Parathyroid adenoma (tissue), 2 donors: Measurements from ENCODE around the gene CDS2.

Experiments used
- H2AFZ ChIP-seq: fragments of 300-600 bp; sonication (generic); one replicate; pipeline ENCODE4 v1.7.0; 2017; ENCODE audit warnings: antibody characterized with exemption, mild to moderate bottlenecking
- H3K27ac ChIP-seq: fragments of 300-600 bp; sonication (generic); one replicate; pipeline ENCODE4 v1.7.0; 2017
- H3K27me3 ChIP-seq: fragments of 300-600 bp; sonication (generic); one replicate; pipeline ENCODE4 v1.7.0; 2017; ENCODE audit warnings: low read length; ENCODE audit not compliant: control insufficient read depth, insufficient read depth
- H3K36me3 ChIP-seq: fragments of 300-600 bp; sonication (generic); one replicate; pipeline ENCODE4 v1.7.0; 2017; ENCODE audit warnings: low read length; ENCODE audit not compliant: control insufficient read depth, insufficient read depth
- H3K4me1 ChIP-seq: fragments of 300-600 bp; sonication (generic); one replicate; pipeline ENCODE4 v1.7.0; 2017; ENCODE audit warnings: control low read depth
- H3K4me2 ChIP-seq: fragments of 300-600 bp; sonication (generic); one replicate; pipeline ENCODE4 v1.7.0; 2017; ENCODE audit warnings: low read length
- H3K4me3 ChIP-seq: fragments of 300-600 bp; sonication (generic); one replicate; pipeline ENCODE4 v1.7.0; 2017; ENCODE audit warnings: low read depth, low read length
- H3K79me2 ChIP-seq: fragments of 300-600 bp; sonication (generic); one replicate; pipeline ENCODE4 v1.7.0; 2017; ENCODE audit warnings: control low read depth
- H3K9ac ChIP-seq: fragments of 300-600 bp; sonication (generic); one replicate; pipeline ENCODE4 v1.7.0; 2017; ENCODE audit warnings: mild to moderate bottlenecking
- H3K9me3 ChIP-seq: fragments of 300-600 bp; sonication (generic); one replicate; pipeline ENCODE4 v1.7.0; 2017; ENCODE audit warnings: low read length; ENCODE audit not compliant: control insufficient read depth
- CTCF ChIP-seq: fragments of 300-600 bp; sonication (generic); IDR thresholded peaks from one replicate; pipeline ENCODE4 v1.7.0; 2017; ENCODE audit warnings: antibody characterized with exemption, mild to moderate bottlenecking
- donor health status: primary hyperparathyroidism.

The CDS2 gene

DNA sequence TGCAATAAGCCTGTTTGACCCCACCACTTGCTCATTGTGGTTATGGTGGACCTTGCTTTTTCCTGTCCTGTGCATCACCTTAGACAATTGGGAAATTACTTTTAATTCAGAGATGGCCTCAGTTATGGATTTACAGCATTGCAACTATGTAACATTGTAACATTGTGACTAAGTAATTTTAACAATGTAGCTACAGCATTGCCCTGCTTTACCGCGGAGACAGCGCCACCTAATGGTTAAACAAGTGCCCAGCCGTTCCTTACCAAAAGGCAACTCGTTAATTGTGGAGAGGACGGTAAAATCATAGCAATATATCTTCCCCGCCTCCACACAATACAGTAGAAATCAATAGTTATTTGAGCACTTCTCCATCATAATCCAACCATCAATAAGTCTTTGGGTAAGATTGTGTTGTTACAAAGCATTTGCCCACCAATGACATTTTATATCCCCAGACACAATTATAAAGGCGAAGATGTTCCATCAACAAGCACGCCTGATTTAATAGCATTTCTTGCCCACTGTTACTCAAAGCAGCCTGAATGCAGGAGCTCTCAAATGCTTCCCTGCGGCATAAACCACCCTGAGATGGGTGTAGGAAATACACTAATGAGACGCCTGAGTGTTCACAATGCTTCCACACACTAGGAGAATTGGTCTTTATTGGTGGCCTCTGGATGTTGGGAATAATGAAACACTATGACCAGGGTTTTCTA lies 96.3 kb downstream of the CDS2 start:
- Histone ChIP-seq H3K79me2 (no peaks in the 10 kb centered on the region), H3K36me3 (no peaks in the 10 kb centered on the region), H3K4me3 (no peak overlapping the region), H3K9me3 (no peaks in the 10 kb centered on the region), H3K4me2 (no peak overlapping the region), H3K4me1 (no peaks in the 10 kb centered on the region), H3K9ac (no peak overlapping the region), H3K27me3 (no peaks in the 10 kb centered on the region), H2AFZ (no peak overlapping the region), H3K27ac (no peak overlapping the region)
- TF ChIP-seq CTCF = peak; percentile 57

GRCh38 chr20:5230544-5230943 lies 103.7 kb downstream of the CDS2 start:
- Histone ChIP-seq H3K4me3 (no peak overlapping the region), H3K27ac (no peak overlapping the region), H3K79me2 (no peaks in the 10 kb centered on the region), H3K36me3 (no peaks in the 10 kb centered on the region), H3K4me1 (no peaks in the 10 kb centered on the region), H2AFZ (no peak overlapping the region), H3K9ac (no peak overlapping the region), H3K4me2 (no peak overlapping the region), H3K9me3 (no peaks in the 10 kb centered on the region), H3K27me3 (no peaks in the 10 kb centered on the region)
- no peak for TF ChIP-seq CTCF

- Histone ChIP-seq H3K79me2 (no peaks in the 10 kb centered on the region), H2AFZ (no peak overlapping the region), H3K4me2 (no peak overlapping the region), H3K4me3 (no peak overlapping the region), H3K27me3 (no peaks in the 10 kb centered on the region), H3K9ac (no peak overlapping the region), H3K4me1 (no peaks in the 10 kb centered on the region), H3K36me3 (no peaks in the 10 kb centered on the region), H3K27ac (no peak overlapping the region), H3K9me3 (no peaks in the 10 kb centered on the region)
- TF ChIP-seq CTCF = no peak
These were observed 107.3 kb downstream of the CDS2 start for GRCh38 chr20:5234158-5234557.

DNA sequence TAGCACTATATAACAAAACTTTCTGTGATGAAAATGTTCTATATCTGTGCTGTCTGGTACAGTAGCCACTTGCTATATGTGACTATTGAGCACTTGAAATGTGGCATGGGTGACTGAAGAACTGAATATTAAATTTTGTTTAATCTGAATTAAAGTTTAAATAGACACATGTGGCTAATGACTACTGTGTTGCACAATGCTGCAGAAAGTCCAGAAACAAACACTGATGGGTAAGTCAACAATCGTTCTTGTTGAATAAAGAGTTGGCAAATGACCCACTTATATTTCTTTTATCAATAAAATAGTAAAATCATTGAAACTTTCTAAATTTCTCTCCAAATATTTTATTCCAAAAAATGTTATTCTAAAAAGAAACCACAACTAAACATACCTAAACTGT lies 108.2 kb downstream of the CDS2 start:
- Histone ChIP-seq H3K27ac (no peak overlapping the region), H3K4me2 (no peak overlapping the region), H3K36me3 (no peaks in the 10 kb centered on the region), H3K27me3 (no peaks in the 10 kb centered on the region), H2AFZ (no peak overlapping the region), H3K4me3 (no peak overlapping the region), H3K9me3 (no peaks in the 10 kb centered on the region), H3K79me2 (no peaks in the 10 kb centered on the region), H3K4me1 (no peaks in the 10 kb centered on the region), H3K9ac (no peak overlapping the region)
- TF ChIP-seq CTCF = no peak
